HG03025 (cell line): ENCODE measurements around the gene ORAI3.
"Not testable (repeated sequence)": the region's sequence is repeated elsewhere in the genome, so short reads cannot be mapped to it uniquely, and the experiment has no call there.

Experiments
- ATAC-seq: cut with Tn5 transposase; IDR thresholded peaks from one replicate; pipeline ENCODE4 v1.9.1; 2021; ENCODE audit warnings: mild to moderate bottlenecking, moderate library complexity; ENCODE audit not compliant: unreplicated experiment, low FRiP score

The ORAI3 gene

DNA sequence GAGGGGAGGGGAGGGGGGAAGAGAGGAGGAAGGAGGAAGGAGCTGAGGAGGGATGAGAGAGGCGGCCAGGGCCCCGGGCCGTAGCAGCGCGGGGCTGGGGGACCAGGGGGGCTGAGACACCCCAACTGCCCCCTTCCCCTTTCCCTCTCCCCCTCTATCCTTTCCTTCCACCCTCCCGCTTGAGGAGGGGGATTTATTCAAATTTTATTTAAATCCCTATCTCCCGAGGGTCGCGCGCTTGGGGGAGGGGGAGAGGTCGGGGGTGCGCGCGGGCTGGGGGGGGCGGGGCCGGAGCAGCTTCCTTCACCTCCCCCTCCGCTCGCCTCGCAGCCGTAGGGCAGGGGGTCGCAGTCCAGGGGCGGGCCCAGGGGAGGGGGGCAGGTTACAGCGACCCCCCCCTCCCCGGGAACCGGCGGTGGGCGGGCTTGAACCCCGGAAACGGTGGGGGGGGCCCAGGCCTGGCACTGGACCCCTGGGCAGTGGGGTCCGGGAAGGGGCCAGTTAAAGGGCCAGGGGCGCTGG lies 25.3 kb upstream of the ORAI3 start, which contains the start of gene FBXL19:
FBXL19 (plus strand) TSS at position 19 of the 522 bp plus-strand sequence. CDS start 2,183 bp downstream, outside the sequence.
- ATAC-seq: no peak

GRCh38 chr16:30924076-30924912 lies 24.6 kb upstream of the ORAI3 start:
- ATAC-seq: no peak

GRCh38 chr16:30924913-30925631 lies 23.8 kb upstream of the ORAI3 start:
- no peak for ATAC-seq

- no peak for ATAC-seq
These were observed 23.3 kb upstream of the ORAI3 start for GRCh38 chr16:30925632-30925987.

- ATAC-seq: no peak
These were observed 22.7 kb upstream of the ORAI3 start for GRCh38 chr16:30925995-30926811.

GRCh38 chr16:30926937-30927788 lies 21.7 kb upstream of the ORAI3 start:
- no peak for ATAC-seq

GRCh38 chr16:30927789-30928378 lies 21.0 kb upstream of the ORAI3 start:
- no peak for ATAC-seq

GRCh38 chr16:30928390-30928789 lies 20.5 kb upstream of the ORAI3 start:
- no peak for ATAC-seq

DNA sequence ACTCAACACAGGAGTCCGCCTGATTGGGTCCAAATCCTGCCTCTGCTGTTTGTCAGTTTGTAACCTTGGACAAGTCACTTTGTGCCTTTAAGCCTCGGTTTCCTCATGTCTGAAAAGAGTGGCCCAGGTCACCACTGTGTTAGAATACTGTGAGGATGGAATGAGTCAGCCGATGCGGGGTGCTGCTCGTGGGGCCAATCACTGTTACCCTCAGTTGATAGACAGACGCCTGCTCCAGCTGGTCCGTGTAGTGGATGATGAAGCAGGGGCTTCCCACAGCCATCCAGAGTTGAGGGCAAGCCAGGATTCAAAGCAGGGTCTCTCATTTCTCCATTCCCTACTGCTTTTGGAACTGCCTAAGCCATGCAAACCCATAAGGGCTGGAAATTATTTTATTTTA lies 19.7 kb upstream of the ORAI3 start:
- ATAC-seq: no peak

DNA sequence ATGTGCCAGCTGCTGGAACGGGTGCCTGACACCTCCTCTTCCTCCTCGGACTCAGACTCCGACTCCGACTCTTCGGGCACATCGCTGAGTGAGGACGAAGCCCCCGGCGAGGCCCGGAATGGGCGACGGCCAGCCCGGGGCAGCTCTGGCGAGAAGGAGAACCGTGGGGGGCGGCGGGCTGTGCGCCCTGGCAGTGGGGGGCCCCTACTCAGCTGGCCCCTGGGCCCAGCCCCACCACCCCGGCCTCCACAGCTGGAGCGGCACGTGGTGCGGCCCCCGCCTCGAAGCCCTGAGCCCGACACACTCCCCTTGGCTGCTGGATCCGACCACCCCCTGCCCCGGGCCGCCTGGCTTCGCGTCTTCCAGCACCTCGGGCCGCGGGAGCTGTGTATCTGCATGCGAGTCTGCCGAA lies 18.7 kb upstream of the ORAI3 start:
- ATAC-seq: no peak

DNA sequence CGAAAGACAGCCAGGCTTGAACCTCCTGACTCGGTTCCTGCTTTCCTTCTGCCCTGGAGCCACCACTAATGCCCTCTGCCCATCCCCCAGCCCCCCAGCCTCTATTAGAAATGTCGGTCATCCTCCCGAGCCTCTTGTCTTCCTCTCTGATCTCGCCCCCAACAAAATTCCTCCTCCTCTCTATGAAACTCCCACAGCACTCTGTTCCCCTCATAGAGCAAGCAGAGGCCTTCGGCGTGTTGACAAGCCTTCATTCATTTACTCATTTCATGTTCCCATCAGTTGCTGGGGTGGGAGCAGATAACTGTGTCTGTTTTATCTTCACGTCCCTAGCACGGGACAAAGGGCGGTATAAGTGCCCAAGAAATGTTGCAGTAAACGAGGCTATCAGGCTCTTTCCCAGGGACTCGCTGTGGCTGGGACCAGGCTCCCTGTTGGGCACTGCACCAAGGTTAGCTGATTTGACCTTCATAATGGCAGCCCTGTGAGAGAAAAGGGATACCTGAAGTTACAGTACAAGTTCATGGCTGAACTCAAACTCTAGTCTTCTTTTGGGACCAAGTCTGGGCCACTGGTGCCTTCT lies 17.7 kb upstream of the ORAI3 start:
- ATAC-seq: no peak

GRCh38 chr16:30934827-30935557 lies 13.9 kb upstream of the ORAI3 start:
- ATAC-seq: no peak

- no peak for ATAC-seq
These were observed 11.2 kb upstream of the ORAI3 start for GRCh38 chr16:30937692-30938091.

GRCh38 chr16:30939571-30939970 lies 9.3 kb upstream of the ORAI3 start:
- ATAC-seq: not testable (repeated sequence)

DNA sequence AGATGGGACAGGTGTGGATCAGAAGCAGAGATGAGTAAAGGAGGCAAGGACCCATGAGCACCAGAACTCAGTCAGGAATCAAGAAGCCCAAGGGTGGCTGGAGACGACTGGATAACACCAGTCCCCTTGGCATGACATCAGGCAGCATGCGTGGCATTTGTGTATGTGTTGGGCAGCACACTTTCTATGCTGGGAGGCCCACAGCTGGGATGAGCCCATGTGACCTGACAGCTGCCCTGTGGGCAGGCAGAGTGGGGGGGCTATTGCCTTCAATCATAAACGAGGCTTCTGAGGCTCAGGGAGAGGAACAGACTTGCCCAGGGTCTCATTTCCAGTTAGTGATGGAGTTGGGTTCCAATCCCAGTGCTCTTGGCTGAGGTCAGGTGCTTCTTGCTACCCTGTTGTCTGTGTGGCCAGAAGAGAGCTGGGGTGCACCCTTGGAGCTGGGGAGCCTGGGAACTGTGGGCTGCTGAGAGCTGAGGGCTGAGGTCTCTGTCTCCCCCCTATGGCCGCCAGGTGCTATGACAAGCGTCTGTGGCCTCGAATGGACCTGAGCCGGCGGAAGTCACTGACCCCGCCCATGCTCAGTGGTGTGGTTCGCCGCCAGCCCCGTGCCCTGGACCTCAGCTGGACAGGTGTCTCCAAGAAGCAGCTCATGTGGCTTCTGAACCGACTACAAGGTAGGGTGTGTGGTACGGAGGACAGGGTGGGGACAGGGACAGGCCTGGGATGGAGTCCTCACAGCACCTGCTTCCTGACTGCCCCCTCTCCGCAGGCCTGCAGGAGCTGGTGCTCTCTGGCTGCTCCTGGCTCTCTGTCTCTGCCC lies 7.1 kb upstream of the ORAI3 start:
- ATAC-seq: no peak

DNA sequence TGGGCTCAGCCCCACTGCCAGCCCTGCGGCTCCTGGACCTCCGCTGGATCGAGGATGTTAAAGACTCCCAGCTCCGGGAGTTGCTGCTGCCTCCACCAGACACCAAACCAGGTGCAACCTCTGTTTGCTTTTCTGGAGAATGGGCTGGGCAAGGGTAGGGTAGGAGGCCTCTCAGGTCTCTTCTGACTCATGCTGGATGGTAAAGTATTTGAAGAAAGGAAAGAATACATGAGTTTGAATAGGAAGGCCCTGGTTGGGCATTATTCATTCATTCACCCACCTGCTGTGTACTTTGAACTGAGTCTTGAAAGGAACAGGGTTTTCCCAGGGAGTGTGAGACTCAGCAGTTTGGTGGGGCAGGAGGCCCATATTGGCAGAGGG lies 6.5 kb upstream of the ORAI3 start:
- no peak for ATAC-seq

DNA sequence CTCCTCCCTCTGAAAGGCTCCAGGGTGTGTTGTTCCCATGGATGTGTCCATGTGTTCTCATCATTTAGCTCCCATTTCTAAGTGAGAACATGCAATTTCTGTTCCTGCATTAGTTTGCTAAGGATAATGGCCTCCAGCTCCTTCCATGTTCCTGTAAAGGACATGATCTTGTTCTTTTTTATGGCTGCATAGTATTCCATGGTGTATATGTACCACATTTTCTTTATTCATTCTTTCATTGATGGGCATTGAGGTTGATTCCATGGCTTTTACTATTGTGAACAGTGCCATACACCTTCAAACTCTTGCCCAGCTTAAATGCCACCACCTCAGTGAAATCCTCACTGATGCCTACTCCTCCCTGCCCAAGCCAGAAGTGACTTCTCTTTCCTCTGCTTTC lies 4.5 kb upstream of the ORAI3 start:
- ATAC-seq: no peak
